Stomach (tissue), 4 donors: ENCODE measurements around the gene LRRC51.

Experiments used
- EP300 ChIP-seq: sonication (generic); formaldehyde crosslinking; IDR thresholded peaks from one replicate; pipeline ENCODE4 v1.6.1; 2017; ENCODE audit warnings: antibody characterized with exemption
- POLR2A ChIP-seq, 4 donors: fragments of 450-650 bp; IDR thresholded peaks; one replicate each; pipeline ENCODE4 v1.6.1; 2016; ENCODE audit warnings: antibody characterized with exemption in 4 of 4, control low read depth in 2 of 4, mild to moderate bottlenecking in 1 of 4, moderate library complexity in 1 of 4
- TF ChIP-seq, protein P1 (sequence below), 7 experiments: fragments of 450-650 bp in 4 of 7; fragments of 200-600 bp in 3 of 7; sonication (generic) in 3 of 7; IDR thresholded peaks; one replicate each; pipeline ENCODE4 v1.5.1; 2016 to 2019; ENCODE audit warnings: antibody characterized with exemption in 7 of 7, control low read depth in 2 of 7, mild to moderate bottlenecking in 1 of 7

DNA sequence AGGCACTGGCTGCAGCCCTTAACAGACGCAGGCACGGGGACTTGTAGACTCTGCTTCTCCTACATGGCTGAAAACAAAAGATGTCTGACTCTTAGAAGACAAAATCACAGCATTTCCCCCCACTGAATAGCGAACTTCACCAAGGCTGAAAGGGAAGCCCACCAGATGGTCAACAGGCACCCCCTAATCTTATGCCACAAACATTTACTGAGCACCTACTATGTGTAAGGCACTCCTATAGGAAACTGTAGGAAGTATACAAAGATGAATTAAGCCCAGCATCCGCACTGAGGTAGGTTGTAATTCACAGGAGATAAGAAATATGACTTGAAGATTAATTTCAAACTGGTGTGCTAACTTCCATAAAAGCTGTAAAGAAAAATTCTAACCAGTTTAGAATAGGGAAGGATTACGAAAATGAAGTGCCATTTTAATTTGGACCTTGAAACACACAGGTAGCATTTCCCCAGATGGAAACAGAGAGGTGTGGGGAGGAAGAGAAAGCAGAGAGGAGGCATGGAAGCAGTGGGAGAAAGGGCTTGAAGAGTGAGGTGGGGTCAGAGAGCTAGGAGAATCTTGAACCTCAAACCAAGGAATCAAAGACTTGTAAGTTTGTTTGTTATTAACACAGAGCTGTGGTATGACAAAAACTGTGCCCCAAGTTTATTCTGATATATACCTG lies 38.4 kb upstream of the LRRC51 start:
- TF ChIP-seq, protein P1, sequence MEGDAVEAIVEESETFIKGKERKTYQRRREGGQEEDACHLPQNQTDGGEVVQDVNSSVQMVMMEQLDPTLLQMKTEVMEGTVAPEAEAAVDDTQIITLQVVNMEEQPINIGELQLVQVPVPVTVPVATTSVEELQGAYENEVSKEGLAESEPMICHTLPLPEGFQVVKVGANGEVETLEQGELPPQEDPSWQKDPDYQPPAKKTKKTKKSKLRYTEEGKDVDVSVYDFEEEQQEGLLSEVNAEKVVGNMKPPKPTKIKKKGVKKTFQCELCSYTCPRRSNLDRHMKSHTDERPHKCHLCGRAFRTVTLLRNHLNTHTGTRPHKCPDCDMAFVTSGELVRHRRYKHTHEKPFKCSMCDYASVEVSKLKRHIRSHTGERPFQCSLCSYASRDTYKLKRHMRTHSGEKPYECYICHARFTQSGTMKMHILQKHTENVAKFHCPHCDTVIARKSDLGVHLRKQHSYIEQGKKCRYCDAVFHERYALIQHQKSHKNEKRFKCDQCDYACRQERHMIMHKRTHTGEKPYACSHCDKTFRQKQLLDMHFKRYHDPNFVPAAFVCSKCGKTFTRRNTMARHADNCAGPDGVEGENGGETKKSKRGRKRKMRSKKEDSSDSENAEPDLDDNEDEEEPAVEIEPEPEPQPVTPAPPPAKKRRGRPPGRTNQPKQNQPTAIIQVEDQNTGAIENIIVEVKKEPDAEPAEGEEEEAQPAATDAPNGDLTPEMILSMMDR (IDR thresholded peaks at IDR 0.05) = no peak
- TF ChIP-seq POLR2A (IDR thresholded peaks at IDR 0.05) (no peak), EP300 (no peak)
